Choroid plexus epithelial cell (primary cell): Measurements from ENCODE around the gene HLTF.

ENCODE experiments used
- DNase-seq: peaks from one replicate; pipeline ENCODE4 v3.0.0-alpha.2; 2010; ENCODE audit warnings: low read depth
- H3K4me3 ChIP-seq: 2 replicates; pipeline ENCODE4 v1.5.1; 2011; ENCODE audit warnings: low read depth, mild to moderate bottlenecking, control low read depth, low read length, moderate library complexity
- TF ChIP-seq, protein P1 (sequence below): conservative IDR thresholded peaks from 2 replicates; pipeline ENCODE4 v1.5.1; 2011; ENCODE audit warnings: low read depth, mild to moderate bottlenecking, control low read depth, inconsistent platforms, low read length, moderate library complexity

HLTF gene

GRCh38 chr3:149010504-149010951, 75.8 kb downstream of the HLTF start:
- no peak for DNase-seq
- TF ChIP-seq, protein P1, sequence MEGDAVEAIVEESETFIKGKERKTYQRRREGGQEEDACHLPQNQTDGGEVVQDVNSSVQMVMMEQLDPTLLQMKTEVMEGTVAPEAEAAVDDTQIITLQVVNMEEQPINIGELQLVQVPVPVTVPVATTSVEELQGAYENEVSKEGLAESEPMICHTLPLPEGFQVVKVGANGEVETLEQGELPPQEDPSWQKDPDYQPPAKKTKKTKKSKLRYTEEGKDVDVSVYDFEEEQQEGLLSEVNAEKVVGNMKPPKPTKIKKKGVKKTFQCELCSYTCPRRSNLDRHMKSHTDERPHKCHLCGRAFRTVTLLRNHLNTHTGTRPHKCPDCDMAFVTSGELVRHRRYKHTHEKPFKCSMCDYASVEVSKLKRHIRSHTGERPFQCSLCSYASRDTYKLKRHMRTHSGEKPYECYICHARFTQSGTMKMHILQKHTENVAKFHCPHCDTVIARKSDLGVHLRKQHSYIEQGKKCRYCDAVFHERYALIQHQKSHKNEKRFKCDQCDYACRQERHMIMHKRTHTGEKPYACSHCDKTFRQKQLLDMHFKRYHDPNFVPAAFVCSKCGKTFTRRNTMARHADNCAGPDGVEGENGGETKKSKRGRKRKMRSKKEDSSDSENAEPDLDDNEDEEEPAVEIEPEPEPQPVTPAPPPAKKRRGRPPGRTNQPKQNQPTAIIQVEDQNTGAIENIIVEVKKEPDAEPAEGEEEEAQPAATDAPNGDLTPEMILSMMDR: no peak
- no peak overlapping the region for H3K4me3 ChIP-seq

- no peak overlapping the region for H3K4me3 ChIP-seq
- TF ChIP-seq, protein P1: no peak
- DNase-seq: peak; percentile 54
Observed at GRCh38 chr3:149009732-149010131, 76.6 kb downstream of the HLTF start.

DNA sequence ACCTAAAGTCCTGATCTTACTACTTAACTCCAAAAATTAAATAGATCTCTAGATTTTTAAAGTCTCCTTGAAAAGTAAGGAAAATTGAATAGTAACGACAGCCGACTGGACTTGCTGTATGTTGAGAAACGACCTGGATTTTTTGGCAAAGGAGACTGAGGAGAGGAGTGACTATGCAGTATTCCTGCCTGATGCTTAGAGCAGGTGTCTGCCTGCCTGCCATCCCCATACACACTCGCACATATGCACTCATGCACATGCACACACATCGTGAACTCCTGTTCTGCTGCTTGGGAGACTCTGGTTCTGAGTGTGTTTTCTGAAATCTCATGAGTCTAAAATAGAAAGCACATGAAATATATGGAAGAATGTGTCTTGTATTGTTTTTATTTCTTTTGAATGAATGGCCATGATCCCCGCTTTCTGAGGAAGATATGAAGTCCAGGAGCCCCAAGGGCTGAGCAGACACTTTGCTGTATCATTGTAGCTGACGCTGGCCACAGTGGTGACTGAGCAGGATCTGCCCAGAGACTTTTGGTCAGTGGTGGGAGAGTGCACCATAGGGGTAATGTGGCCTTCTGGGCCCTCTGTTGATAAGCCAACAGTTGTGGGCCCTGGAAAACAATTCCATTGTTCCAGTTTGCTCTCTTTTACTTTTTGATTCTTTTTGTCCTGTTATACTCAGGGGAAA, 78.6 kb downstream of the HLTF start:
- no peak overlapping the region for H3K4me3 ChIP-seq
- TF ChIP-seq, protein P1: no peak
- no peak for DNase-seq

DNA sequence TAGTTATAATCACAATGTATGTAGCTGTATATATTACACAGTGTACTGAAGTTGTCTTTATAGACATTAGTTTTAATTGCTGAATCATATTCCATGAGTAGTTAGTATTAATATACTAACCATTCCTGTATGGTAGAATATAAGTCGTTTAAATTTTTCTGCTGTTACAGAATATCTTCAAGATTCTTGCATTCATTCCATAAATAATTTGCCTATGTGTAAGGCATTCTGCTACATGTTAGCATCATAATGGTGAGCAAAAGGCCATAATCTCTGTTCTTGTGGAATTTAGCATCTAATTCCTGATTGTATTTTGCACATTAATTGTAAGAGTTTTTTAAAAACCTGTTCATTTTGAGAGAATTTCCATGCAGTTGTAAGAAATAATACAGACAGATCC, 80.9 kb downstream of the HLTF start:
- no peak overlapping the region for H3K4me3 ChIP-seq
- TF ChIP-seq, protein P1: no peak
- DNase-seq: peak; percentile 74

DNA sequence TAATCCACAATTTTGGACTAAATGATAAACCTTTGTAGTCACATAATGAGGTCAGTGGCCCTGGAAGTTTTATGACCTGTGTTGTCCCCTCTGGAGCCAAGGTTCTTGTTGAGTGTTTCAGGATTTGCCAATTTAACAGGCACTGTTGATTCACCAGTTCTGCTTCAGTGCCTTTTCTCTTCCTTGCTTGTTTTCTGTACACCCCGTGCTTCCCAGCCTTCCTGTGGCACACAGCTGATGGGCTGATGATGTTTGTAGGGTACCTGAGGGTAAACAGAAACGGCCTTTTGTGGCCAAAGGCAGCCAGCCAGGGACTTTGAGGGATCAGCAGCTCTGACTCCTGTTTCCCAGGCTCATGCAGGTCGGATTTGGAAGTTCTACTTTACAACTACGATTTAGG, 81.7 kb downstream of the HLTF start:
- TF ChIP-seq, protein P1: no peak
- peak; percentile 88 for DNase-seq
- H3K4me3 ChIP-seq: no peak overlapping the region

DNA sequence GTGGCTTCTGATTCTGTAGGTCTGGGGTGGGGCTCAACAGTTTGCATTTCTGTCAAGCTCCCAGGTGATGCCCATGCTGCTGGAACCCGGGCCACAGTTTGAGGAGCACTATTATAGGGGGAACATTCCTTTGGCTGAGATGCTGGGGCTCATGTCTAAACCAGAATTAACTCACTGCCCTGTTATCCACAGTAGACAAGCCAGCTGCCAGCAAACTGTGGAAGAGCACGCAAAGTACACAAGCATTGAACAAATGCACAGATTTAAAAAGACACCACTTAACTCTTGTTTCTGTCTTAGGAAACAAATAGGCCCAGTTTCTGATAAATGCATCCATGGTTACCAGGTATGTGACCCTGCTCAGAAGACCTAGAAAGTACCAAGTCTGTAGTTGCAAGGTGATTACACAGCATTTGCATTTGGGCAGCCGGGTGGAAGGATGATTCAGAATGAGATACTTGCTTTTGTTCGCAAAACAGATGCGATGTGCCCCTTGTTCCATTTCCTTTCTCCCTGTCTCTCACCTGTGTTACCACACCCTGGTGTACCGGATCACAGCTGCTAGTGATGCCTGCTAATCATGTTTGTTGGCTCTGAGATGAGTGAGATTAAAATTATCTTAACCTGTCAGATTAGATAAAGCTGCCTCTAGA, 82.6 kb downstream of the HLTF start:
- no peak overlapping the region for H3K4me3 ChIP-seq
- no peak for DNase-seq
- TF ChIP-seq, protein P1: no peak

DNA sequence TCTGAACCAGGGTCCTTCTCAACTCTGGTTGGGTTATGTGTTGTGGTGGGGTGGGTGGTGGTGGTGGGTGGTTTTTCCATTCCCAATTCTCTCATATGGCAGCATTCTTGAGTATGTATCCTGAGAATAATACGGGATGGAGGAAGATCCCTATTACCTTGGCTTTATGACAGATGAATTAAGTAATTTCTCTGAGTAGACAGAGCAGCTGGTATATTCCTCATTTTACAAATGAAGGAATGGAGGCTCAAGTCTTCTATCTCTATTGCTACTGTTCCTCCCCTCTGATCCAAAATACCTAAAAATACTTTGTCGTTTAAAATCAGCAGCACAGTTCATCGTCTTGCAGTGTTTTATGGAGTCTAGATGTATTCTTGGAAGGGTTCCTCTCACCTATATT, 84.6 kb downstream of the HLTF start:
- H3K4me3 ChIP-seq: no peak overlapping the region
- DNase-seq: no peak
- TF ChIP-seq, protein P1: no peak
